Osteocyte (in vitro differentiated cells): ENCODE measurements around the gene CDS1. TPM values are rescaled to one million over a fixed set of nuclear protein-coding genes. Genes with fewer than 3 reads are reported as not detected.

Experiments used
- DNase-seq: peaks from one replicate; pipeline ENCODE4 v3.0.0; 2021; ENCODE audit warnings: mixed read lengths; ENCODE audit not compliant: unreplicated experiment; ENCODE audit errors: extremely low spot score
- H3K27ac Mint-ChIP-seq: one replicate; pipeline ENCODE4 v1.8.0; 2021; ENCODE audit warnings: mild to moderate bottlenecking, mixed read lengths; ENCODE audit not compliant: unreplicated experiment
- H3K27me3 Mint-ChIP-seq: one replicate; pipeline ENCODE4 v1.8.0; 2021; ENCODE audit warnings: mixed read lengths; ENCODE audit not compliant: unreplicated experiment
- H3K36me3 Mint-ChIP-seq: one replicate; pipeline ENCODE4 v1.8.0; 2021; ENCODE audit warnings: mixed read lengths; ENCODE audit not compliant: unreplicated experiment
- H3K4me1 Mint-ChIP-seq: one replicate; pipeline ENCODE4 v1.8.0; 2021; ENCODE audit warnings: mixed read lengths; ENCODE audit not compliant: unreplicated experiment
- H3K4me3 Mint-ChIP-seq: one replicate; pipeline ENCODE4 v1.8.0; 2021; ENCODE audit warnings: mild to moderate bottlenecking, moderate library complexity, mixed read lengths; ENCODE audit not compliant: unreplicated experiment
- H3K9me3 Mint-ChIP-seq: one replicate; pipeline ENCODE4 v1.8.0; 2021; ENCODE audit warnings: mixed read lengths; ENCODE audit not compliant: unreplicated experiment
- total RNA-seq: library from RNA; stranded (reverse); gene quantifications from 2 replicates; pipeline ENCODE4 v1.2.1, GENCODE V29; 2021
- TF ChIP-seq, protein P1 (sequence below): fragments of 200-600 bp; sonication (generic); IDR thresholded peaks from 2 replicates; pipeline ENCODE4 v1.5.0; 2021; ENCODE audit warnings: antibody characterized with exemption, mild to moderate bottlenecking, moderate library complexity

Gene CDS1
- total RNA-seq, 1 donor from 2014 or later, result not detected

DNA sequence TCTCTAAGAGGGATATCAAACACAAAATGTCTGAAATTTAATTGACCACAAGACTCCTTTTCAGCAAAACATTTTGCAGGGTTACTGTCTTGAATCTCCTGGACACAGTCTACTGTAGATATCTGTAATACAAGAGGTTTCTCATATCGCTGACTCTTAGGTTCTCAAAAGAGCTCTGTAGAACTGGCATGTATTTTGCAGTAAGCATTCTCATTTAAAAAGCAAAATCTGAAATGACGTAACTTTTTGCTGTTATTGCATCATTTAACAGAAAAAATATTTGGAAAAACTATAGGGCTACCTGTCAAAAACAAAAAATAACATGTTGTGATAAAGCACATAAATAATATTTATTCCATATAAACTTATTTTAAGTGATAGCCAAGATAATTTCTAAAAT is 114.2 kb downstream of the CDS1 start:
- Mint-ChIP-seq H3K27ac (no peak overlapping the region), H3K4me3 (no peak overlapping the region), H3K4me1 (peaks cover 3% of the 10 kb centered on the region), H3K27me3 (no peaks in the 10 kb centered on the region), H3K9me3 (no peaks in the 10 kb centered on the region), H3K36me3 (peaks cover 54% of the 10 kb centered on the region)
- TF ChIP-seq, protein P1, sequence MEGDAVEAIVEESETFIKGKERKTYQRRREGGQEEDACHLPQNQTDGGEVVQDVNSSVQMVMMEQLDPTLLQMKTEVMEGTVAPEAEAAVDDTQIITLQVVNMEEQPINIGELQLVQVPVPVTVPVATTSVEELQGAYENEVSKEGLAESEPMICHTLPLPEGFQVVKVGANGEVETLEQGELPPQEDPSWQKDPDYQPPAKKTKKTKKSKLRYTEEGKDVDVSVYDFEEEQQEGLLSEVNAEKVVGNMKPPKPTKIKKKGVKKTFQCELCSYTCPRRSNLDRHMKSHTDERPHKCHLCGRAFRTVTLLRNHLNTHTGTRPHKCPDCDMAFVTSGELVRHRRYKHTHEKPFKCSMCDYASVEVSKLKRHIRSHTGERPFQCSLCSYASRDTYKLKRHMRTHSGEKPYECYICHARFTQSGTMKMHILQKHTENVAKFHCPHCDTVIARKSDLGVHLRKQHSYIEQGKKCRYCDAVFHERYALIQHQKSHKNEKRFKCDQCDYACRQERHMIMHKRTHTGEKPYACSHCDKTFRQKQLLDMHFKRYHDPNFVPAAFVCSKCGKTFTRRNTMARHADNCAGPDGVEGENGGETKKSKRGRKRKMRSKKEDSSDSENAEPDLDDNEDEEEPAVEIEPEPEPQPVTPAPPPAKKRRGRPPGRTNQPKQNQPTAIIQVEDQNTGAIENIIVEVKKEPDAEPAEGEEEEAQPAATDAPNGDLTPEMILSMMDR, result no peak
- no peak for DNase-seq

DNA sequence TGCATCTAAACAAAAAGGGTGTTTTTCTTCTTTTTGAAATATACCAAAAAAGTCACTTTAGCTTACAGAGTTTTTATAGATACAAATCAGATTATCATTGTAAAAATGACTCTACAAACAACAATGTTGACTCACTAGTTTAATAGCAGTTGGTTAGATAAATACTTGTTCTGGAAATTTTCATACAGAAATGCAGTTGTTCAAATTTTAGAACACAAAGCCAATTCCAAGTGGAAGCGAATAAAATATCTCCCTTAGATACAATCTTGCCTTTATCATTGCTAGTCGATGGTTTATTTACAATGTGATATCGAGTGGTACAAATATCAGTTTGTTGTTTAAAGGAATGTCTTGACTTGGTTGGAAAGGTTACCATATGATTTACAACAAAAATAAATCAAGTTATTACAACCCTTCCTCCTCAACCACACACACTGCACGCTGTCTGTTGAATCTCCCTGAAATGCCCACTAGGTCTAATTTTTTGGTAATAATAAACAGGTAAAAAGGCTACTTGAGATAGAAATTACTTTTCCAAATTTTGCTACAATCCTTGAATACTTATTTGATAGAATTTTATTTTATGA is 114.8 kb downstream of the CDS1 start:
- TF ChIP-seq, protein P1, result no peak
- H3K27me3 Mint-ChIP-seq, result no peaks in the 10 kb centered on the region
- H3K4me1 Mint-ChIP-seq, result peaks cover 3% of the 10 kb centered on the region
- DNase-seq, result no peak
- no peak overlapping the region for H3K27ac Mint-ChIP-seq
- H3K36me3 Mint-ChIP-seq, result peaks cover 55% of the 10 kb centered on the region
- no peaks in the 10 kb centered on the region for H3K9me3 Mint-ChIP-seq
- no peak overlapping the region for H3K4me3 Mint-ChIP-seq

DNA sequence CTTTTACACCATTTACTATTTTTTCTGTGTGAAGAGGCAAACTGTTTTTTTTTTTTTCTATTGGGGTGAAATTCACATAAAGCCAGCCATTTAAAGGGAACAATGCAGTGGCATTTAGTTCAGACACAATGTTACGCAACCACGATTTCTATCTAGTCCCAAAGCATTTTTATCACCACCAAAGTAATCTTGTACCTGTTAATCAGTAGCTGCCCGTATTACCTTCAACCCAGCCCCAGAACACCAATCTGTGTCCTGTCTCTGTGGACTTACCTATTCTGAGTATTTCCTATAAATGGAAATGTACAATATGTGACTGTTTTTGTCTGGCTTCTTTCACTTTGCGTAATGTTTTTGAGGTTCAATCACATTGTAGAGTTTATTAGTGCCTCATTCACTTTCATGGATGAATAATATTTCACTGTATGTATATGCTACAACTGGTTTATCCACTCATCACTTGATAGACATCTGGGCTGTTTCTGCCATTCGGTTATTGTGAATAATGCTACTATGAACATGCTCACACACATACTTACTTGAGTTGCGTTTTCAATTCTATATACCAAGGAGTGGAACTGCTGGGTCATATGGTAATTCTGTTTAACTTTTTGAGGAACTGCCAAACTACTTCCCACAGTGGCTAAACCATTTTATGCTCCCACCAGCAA is 116.2 kb downstream of the CDS1 start:
- Mint-ChIP-seq H3K27ac (no peak overlapping the region), H3K4me1 (peaks cover 3% of the 10 kb centered on the region), H3K27me3 (no peaks in the 10 kb centered on the region), H3K36me3 (peaks cover 54% of the 10 kb centered on the region), H3K4me3 (no peak overlapping the region), H3K9me3 (no peaks in the 10 kb centered on the region)
- DNase-seq, result no peak
- TF ChIP-seq, protein P1, result no peak

Other genes with a start within 250 kb of the CDS1 start
- gene NKX6-1, start 83.8 kb upstream of the CDS1 start, total RNA-seq, result not detected in 2 replicates